ENCODE data around the gene TFCP2.

The TFCP2 gene

DNA sequence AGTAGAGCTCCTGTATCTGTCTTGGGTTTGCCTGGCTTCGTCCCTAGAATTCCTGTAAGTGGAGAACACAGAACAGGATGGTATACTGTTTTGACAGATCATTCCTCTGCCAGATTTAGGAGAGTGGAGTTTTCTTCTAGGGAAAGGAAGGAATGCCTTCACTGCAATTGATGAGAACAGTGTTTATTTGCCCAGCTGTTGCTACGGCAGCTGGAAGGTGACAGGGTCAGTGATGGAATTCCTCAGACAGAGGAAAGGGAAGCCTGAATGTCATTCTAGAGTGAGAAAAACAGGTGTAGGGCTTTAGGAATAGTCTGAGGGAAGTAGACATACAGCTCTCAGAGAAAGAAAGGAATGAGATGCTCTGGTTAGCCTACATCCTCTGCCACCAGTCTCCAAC is 101.3 kb downstream of the TFCP2 start:
- peak in 1 of 2 donors; percentile 36 for DNase-seq
- Histone ChIP-seq H3K4me1 (ENCODE audit: control insufficient read depth in 1 of 2, insufficient read depth in 2 of 2, low read length in 2 of 2) (peaks cover 5 to 6% of the 10 kb centered on the region in 2 experiments), H3K27me3 (ENCODE audit: insufficient read depth, low read length) (no peaks in the 10 kb centered on the region), H3K79me1 (ENCODE audit: low read length) (peaks cover 2% of the 10 kb centered on the region), H4K91ac (ENCODE audit: low read depth, low read length) (no peak overlapping the region), H2BK120ac (ENCODE audit: insufficient read depth, low read length, poor library complexity) (no peak overlapping the region), H2BK12ac (ENCODE audit: low read length) (no peak overlapping the region), H3K4me2 (ENCODE audit: low read length) (no peak overlapping the region), H2BK5ac (ENCODE audit: low read depth, low read length, poor library complexity) (no peak overlapping the region), H4K12ac (ENCODE audit: low read depth, low read length) (no peak overlapping the region), H3K79me2 (ENCODE audit: control insufficient read depth, insufficient read depth, low read length, poor library complexity) (peaks cover 2% of the 10 kb centered on the region), H3K9me3 (ENCODE audit: insufficient read depth, low read depth, low read length) (no peaks in the 10 kb centered on the region), H4K8ac (ENCODE audit: low read depth, low read length) (no peak overlapping the region), H3K4me3 (ENCODE audit: low read depth, low read length) (no peak overlapping the region), H3K9ac (ENCODE audit: low read length) (no peak overlapping the region), H2AFZ (ENCODE audit: insufficient read depth, low read length, poor library complexity) (no peak overlapping the region), H3K27ac (ENCODE audit: low read depth, low read length) (no peak overlapping the region), H3K18ac (ENCODE audit: low read length) (no peak overlapping the region), H2AK5ac (ENCODE audit: low read length) (no peak overlapping the region), H3K14ac (ENCODE audit: low read length) (no peak overlapping the region), H3K36me3 (ENCODE audit: control insufficient read depth in 1 of 2, insufficient read depth in 2 of 2, low read length in 2 of 2) (peaks cover 39 to 70% of the 10 kb centered on the region in 2 experiments), H3K4ac (ENCODE audit: low read depth, low read length) (no peak overlapping the region), H3K23ac (ENCODE audit: low read length) (no peak overlapping the region)
- WGBS (ENCODE audit: extremely low coverage, insufficient coverage, insufficient read length): no CpG with 5 or more reads among the region's 2 CpGs

DNA sequence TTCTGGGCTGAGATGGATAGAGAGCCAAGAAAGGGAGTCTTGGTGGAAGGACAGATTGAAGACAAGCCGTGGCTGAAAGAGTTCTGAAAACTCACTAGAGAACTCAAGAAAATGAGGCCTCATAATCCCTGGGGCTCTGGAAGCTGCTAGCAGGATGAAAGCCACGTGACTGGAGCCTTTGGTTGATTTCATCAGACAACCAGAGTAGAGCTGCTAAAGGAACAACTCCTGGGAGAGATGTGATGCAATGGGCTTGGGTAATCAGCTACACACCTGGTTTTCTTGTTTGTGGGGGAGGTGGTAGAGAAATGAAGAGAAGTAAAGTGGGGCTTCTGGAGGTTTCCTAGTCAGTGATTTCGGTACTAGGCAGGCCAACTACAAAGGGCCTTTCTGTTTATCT is 102.9 kb downstream of the TFCP2 start:
- no peak overlapping the region for H4K12ac ChIP-seq (ENCODE audit: low read depth, low read length)

DNA sequence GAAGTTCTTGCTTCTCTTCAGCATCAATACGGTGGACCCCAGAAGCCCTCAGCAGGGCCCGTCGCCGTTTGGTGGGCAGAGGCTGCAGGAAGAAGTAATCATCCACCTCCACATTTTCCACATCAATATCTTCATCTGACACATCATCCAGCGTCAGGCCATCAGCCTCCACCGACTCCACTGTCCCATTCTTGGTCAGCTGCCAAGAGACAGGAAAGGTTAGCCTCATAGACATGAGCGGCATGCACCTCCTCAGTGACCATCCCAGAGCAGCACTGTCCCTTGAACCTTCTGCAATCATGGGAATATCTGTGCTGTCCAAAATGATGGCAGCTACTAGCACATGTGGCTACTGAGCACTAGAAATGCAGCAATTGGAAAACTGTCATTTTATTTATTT is 105.2 kb downstream of the TFCP2 start:
- H3K36me3 ChIP-seq (ENCODE audit: control insufficient read depth in 1 of 2, insufficient read depth in 2 of 2, low read length in 2 of 2): peaks cover 45 to 80% of the 10 kb centered on the region in 2 experiments

More for the DNA sequence above, 102.9 kb downstream of the TFCP2 start:
- H2AK5ac ChIP-seq (ENCODE audit: low read length): no peak overlapping the region
- H4K91ac ChIP-seq (ENCODE audit: low read depth, low read length): peak overlapping the region; percentile 72
- H3K4me2 ChIP-seq (ENCODE audit: low read length): no peak overlapping the region
- no peak overlapping the region for H3K9ac ChIP-seq (ENCODE audit: low read length)
- no peak overlapping the region for H2AFZ ChIP-seq (ENCODE audit: insufficient read depth, low read length, poor library complexity)
- no peaks in the 10 kb centered on the region for H3K27me3 ChIP-seq (ENCODE audit: insufficient read depth, low read length)
- peaks cover 2% of the 10 kb centered on the region in 2 experiments for H3K4me1 ChIP-seq (ENCODE audit: control insufficient read depth in 1 of 2, insufficient read depth in 2 of 2, low read length in 2 of 2)
- no peak overlapping the region for H3K18ac ChIP-seq (ENCODE audit: low read length)
- H2BK5ac ChIP-seq (ENCODE audit: low read depth, low read length, poor library complexity): peak overlapping the region; percentile 63
- peak overlapping the region; percentile 75 for H3K27ac ChIP-seq (ENCODE audit: low read depth, low read length)
- no peaks in the 10 kb centered on the region for H3K9me3 ChIP-seq (ENCODE audit: insufficient read depth, low read depth, low read length)
- H2BK120ac ChIP-seq (ENCODE audit: insufficient read depth, low read length, poor library complexity): peak overlapping the region; percentile 86
- no CpG with 5 or more reads among the region's 3 CpGs for WGBS (ENCODE audit: extremely low coverage, insufficient coverage, insufficient read length)
- peaks cover 43 to 73% of the 10 kb centered on the region in 2 experiments for H3K36me3 ChIP-seq (ENCODE audit: control insufficient read depth in 1 of 2, insufficient read depth in 2 of 2, low read length in 2 of 2)
- no peak overlapping the region for H3K14ac ChIP-seq (ENCODE audit: low read length)
- H3K4me3 ChIP-seq (ENCODE audit: low read depth, low read length): no peak overlapping the region
- peaks cover 2% of the 10 kb centered on the region for H3K79me1 ChIP-seq (ENCODE audit: low read length)
- H3K23ac ChIP-seq (ENCODE audit: low read length): no peak overlapping the region
- H2BK12ac ChIP-seq (ENCODE audit: low read length): no peak overlapping the region
- peak overlapping the region; percentile 61 for H4K8ac ChIP-seq (ENCODE audit: low read depth, low read length)
- peak; percentile 85 to 91 for DNase-seq
- H3K4ac ChIP-seq (ENCODE audit: low read depth, low read length): no peak overlapping the region
- H3K79me2 ChIP-seq (ENCODE audit: control insufficient read depth, insufficient read depth, low read length, poor library complexity): no peaks in the 10 kb centered on the region

DNA sequence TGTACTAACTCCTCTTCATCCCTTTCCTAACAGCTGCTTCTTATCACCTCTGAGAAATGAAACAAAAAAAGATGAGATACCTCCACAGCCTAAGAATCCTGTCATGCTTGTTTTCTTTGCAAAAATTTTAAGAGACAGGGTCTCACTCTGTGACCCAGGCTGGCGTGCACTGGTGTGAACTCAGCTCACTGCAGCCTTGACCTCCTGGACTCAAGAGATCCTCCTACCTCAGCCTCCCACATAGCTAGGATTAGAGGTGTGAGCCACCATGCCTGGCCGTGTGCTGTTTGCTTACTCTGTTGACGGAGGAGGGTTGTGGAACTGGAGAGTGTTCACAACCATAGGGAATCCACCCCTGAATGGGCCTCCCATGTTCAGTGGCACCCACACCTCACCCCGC is 105.7 kb downstream of the TFCP2 start:
- H3K14ac ChIP-seq (ENCODE audit: low read length): no peak overlapping the region
- H3K18ac ChIP-seq (ENCODE audit: low read length): no peak overlapping the region
- H3K4me2 ChIP-seq (ENCODE audit: low read length): no peak overlapping the region
- no CpG with 5 or more reads among the region's 4 CpGs for WGBS (ENCODE audit: extremely low coverage, insufficient coverage, insufficient read length)
- no peak overlapping the region for H2AK5ac ChIP-seq (ENCODE audit: low read length)
- H2AFZ ChIP-seq (ENCODE audit: insufficient read depth, low read length, poor library complexity): no peak overlapping the region
- no peak overlapping the region for H3K27ac ChIP-seq (ENCODE audit: low read depth, low read length)
- H4K12ac ChIP-seq (ENCODE audit: low read depth, low read length): no peak overlapping the region
- H4K91ac ChIP-seq (ENCODE audit: low read depth, low read length): no peak overlapping the region
- H3K27me3 ChIP-seq (ENCODE audit: insufficient read depth, low read length): no peaks in the 10 kb centered on the region
- H3K4ac ChIP-seq (ENCODE audit: low read depth, low read length): no peak overlapping the region
- H2BK5ac ChIP-seq (ENCODE audit: low read depth, low read length, poor library complexity): no peak overlapping the region
- no peak overlapping the region for H2BK12ac ChIP-seq (ENCODE audit: low read length)
- no peak overlapping the region for H3K23ac ChIP-seq (ENCODE audit: low read length)
- no peak overlapping the region for H4K8ac ChIP-seq (ENCODE audit: low read depth, low read length)
- H2BK120ac ChIP-seq (ENCODE audit: insufficient read depth, low read length, poor library complexity): no peak overlapping the region
- H3K4me1 ChIP-seq (ENCODE audit: control insufficient read depth in 1 of 2, insufficient read depth in 2 of 2, low read length in 2 of 2): peaks cover 2% of the 10 kb centered on the region in 2 experiments
- H3K9ac ChIP-seq (ENCODE audit: low read length): no peak overlapping the region
- peak; percentile 30 to 63 for DNase-seq
- no peaks in the 10 kb centered on the region for H3K79me2 ChIP-seq (ENCODE audit: control insufficient read depth, insufficient read depth, low read length, poor library complexity)
- H3K9me3 ChIP-seq (ENCODE audit: insufficient read depth, low read depth, low read length): no peaks in the 10 kb centered on the region
- H3K36me3 ChIP-seq (ENCODE audit: control insufficient read depth in 1 of 2, insufficient read depth in 2 of 2, low read length in 2 of 2): peaks cover 46 to 80% of the 10 kb centered on the region in 2 experiments
- H3K4me3 ChIP-seq (ENCODE audit: low read depth, low read length): no peak overlapping the region
- H3K79me1 ChIP-seq (ENCODE audit: low read length): peaks cover 2% of the 10 kb centered on the region

More for the DNA sequence above, 105.2 kb downstream of the TFCP2 start:
- WGBS (ENCODE audit: extremely low coverage, insufficient coverage, insufficient read length): no CpG with 5 or more reads among the region's 7 CpGs
- Histone ChIP-seq H3K9me3 (ENCODE audit: insufficient read depth, low read depth, low read length) (no peaks in the 10 kb centered on the region), H3K4me1 (ENCODE audit: control insufficient read depth in 1 of 2, insufficient read depth in 2 of 2, low read length in 2 of 2) (peaks cover 2% of the 10 kb centered on the region in 2 experiments), H3K27me3 (ENCODE audit: insufficient read depth, low read length) (no peaks in the 10 kb centered on the region), H2AFZ (ENCODE audit: insufficient read depth, low read length, poor library complexity) (no peak overlapping the region), H3K4me2 (ENCODE audit: low read length) (no peak overlapping the region), H3K14ac (ENCODE audit: low read length) (no peak overlapping the region), H4K8ac (ENCODE audit: low read depth, low read length) (no peak overlapping the region), H2BK120ac (ENCODE audit: insufficient read depth, low read length, poor library complexity) (no peak overlapping the region), H2BK12ac (ENCODE audit: low read length) (no peak overlapping the region), H2AK5ac (ENCODE audit: low read length) (no peak overlapping the region), H3K9ac (ENCODE audit: low read length) (no peak overlapping the region), H3K79me1 (ENCODE audit: low read length) (peaks cover 2% of the 10 kb centered on the region), H3K4ac (ENCODE audit: low read depth, low read length) (no peak overlapping the region), H2BK5ac (ENCODE audit: low read depth, low read length, poor library complexity) (no peak overlapping the region), H3K27ac (ENCODE audit: low read depth, low read length) (no peak overlapping the region), H4K91ac (ENCODE audit: low read depth, low read length) (no peak overlapping the region), H4K12ac (ENCODE audit: low read depth, low read length) (no peak overlapping the region), H3K18ac (ENCODE audit: low read length) (no peak overlapping the region), H3K4me3 (ENCODE audit: low read depth, low read length) (no peak overlapping the region), H3K79me2 (ENCODE audit: control insufficient read depth, insufficient read depth, low read length, poor library complexity) (no peaks in the 10 kb centered on the region), H3K23ac (ENCODE audit: low read length) (no peak overlapping the region)
- peak; percentile 44 to 84 for DNase-seq
